Measurements from ENCODE around the gene MAPK9.
A peak's percentile ranks its signal among the peaks of the same experiment; 100 is the strongest.

Gene MAPK9

DNA sequence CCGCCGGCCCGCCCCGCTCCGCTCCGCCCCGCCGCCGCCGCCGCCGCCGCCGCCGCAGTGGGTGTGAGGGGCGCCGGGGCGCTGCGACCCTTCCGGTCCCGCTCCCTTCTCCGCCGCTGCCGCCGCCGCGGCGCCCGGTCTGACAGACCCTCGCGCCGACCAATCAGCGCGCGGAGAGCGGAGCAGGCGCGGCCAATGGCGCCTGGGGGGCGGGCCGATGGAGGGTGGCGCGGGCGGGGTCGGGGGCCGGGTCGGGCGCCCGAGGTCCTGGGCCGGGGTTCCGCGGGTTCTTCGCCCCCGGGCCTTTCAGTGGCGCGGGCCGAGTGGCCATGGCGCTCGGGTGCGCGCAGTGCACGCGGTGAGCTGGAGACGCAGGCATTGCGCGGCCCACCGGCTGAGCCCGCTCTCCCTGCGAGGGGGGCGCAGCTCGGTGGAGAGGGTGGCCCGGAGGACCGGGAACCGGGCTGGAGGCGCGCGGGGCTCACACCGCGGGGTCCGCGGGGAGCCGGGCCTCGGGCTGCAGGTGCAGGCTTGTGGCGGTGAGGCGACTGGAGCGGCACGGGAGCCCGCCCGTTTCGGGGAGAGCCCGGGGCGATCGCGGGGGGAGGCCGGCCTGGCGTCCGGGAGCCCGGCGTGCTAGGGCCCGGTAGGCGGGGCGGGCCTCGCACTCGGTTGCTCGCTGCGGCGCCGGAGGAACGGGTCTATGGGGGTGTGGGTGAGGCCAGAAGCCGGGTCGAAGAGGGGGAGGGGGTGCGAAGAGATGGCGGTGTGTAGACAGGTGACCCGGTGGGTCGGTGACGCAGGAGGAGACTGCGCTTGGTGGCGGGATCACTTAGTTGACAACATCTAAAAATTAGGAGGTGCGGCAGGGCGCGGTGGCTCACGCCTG, at the start of gene MAPK9:
Gene MAPK9 (minus strand): TSS at position 141 of the 889 bp plus-strand sequence. CDS start 11,522 bp downstream, outside the sequence.
- DNase-seq (ENCODE audit: low read depth) = peak; percentile 77

GRCh38 chr5:180341595-180341994, 49.7 kb upstream of the MAPK9 start:
- no peak for DNase-seq (ENCODE audit: low read depth)

GRCh38 chr5:180340856-180341255, 49.0 kb upstream of the MAPK9 start:
- no peak for DNase-seq (ENCODE audit: low read depth)

DNA sequence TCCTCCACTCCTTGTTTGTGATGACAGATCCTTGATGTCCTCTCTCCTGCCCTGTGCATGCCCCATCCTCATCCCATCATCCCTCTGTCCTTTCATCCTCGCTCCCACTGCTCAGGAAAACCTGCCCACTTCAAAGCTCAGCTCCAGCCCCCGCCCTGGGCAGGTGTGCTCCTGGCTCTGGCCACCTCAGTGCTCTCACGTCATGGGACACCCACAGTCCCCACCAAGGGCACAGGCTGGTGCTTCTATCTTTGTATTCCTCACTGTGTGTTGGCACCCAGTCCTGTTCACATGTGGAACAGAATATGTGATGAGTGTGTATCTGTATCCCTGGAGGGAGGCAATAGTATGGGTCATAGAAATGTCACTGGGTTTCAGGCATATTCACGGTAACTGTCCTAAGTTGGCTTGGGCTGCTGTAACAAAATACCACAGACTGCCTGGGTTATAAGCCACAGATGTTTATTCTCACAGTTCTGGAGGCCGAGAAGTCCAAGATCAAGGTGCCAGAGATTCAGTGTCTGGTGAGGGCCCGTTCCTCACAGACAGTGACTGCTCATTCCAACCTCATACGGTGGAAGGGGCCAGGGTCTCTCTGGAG, 47.8 kb upstream of the MAPK9 start:
- DNase-seq (ENCODE audit: low read depth) = no peak

- DNase-seq (ENCODE audit: low read depth) = no peak
Measured at GRCh38 chr5:180338001-180338707, 46.3 kb upstream of the MAPK9 start.

DNA sequence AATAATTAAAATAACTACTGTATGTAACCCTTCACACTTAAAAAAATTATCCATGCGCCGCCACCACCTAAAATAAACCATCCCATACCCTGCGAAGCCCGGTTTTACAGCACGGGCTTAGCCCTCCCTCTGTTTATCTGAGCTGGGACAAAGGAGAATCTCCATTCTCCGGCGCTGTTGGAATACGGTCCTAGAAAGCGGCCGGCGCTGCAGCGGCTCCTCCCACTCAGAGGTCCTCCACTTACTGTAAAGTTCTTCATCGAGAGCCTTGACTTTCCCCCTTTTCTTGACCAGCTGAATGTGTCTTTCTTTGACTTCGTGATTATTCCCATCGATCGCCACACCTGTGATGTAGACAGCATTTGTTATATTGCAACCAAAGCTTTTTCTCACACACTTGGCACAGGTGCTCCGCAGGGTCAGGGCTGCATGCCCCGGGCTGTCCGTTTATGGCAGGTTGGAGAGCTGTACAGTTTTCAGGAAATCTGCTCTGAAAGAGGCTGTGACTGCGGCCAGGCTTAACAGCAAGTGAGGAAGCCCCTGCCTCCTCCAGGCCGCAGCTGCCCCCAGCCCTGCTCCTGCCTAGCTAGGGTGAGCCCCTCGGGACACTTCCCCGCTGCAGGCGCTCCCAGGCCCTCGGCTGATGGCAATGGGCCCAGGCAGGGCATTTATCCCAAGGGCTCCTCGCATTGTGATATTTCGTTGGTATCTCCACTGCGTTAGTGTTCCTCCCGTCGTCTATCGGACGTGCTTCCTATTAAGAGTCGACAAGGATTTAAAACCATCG, 44.5 kb upstream of the MAPK9 start:
- DNase-seq (ENCODE audit: low read depth) = no peak

DNA sequence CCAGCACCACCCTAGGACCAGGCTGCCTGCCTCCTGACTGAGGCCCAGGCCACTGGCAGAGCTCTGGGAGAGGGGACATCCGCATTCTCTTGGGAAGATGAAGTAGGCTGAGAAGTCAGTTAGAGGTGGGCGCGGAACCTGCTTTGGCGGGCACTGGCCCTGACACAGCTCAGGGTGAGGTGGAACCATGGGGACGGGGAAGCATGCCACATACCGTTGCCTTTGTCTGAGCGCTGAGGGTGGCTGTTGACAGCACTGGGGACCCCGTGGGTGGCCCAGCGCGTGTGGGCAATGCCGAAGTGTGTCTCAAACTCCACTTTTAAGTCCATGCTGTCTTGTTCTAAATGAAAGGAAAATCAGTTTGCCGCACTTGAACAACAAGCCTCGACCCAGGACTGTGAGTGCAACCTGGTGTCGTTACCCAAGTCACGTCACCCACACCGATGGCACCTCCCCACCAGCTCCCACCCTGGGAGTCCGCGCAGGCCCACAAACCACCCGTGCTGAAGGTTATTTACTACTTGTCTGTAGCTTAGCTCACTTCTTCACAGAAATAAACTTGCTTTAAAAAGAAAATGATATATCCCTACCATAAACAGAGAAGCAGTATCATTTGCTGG, 43.8 kb upstream of the MAPK9 start:
- DNase-seq (ENCODE audit: low read depth) = no peak

DNA sequence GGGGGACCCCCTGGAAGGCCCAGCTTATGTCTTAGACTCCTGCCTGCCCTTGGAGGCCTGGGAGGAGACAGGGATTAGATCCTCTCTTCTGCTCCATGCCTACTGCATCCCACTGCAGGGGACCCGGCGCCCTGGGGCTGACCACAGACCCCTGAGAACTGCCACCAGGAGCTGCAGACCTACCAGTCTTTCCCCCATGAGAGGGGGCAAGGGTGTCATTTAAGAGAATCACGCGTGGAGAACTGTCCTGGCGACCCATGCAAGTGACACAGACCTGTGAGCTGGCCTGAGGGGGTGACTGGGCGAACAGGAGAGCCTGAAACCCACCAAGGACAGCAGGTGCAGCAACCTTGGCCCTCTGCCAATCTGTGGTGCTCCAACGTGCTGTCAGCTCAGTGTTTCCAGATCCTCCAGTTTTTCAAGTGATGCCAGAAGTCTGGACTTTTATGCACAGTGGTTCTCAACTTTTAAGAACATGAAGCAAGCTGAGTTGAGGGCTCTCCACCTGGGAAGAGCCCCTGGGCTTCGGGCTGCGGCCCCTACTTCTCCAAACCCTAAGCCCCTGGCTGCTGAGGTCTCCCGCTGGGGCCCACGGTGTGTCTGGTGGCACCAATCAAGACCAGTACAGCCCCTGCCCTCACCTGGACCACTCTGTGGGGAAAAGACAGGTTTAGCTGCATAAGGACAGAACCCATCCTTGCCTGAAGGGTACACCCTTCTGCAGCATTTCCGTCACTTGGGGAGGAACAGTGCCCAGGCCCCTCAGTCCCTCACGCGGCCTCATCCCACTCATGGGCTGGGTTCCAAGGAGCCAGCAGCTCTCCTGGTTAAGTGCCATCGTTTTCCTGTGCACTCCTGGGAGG, 43.1 kb upstream of the MAPK9 start:
- DNase-seq (ENCODE audit: low read depth) = no peak

GRCh38 chr5:180334176-180334575, 42.3 kb upstream of the MAPK9 start:
- DNase-seq (ENCODE audit: low read depth) = no peak

- DNase-seq (ENCODE audit: low read depth) = no peak
Measured at GRCh38 chr5:180333661-180334060, 41.8 kb upstream of the MAPK9 start.

DNA sequence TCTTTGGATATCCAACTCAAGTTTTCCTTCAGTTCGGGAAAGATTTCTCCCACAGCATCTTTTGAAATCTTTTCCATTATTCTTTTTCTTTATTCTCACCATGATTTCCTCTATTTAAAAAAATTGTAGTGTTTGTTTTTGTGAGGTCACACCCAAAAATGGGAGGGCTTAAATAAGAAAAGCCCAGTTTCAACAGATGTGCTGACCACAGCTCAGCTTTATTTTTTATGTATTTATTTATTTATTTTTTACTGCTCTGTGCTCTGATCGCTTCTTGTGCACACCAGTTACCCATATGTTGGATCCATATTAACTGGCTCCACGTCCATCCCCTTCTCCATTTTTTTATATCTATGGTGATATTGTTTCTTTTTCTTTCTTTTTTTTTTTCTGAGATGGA, 41.0 kb upstream of the MAPK9 start:
- no peak for DNase-seq (ENCODE audit: low read depth)

DNA sequence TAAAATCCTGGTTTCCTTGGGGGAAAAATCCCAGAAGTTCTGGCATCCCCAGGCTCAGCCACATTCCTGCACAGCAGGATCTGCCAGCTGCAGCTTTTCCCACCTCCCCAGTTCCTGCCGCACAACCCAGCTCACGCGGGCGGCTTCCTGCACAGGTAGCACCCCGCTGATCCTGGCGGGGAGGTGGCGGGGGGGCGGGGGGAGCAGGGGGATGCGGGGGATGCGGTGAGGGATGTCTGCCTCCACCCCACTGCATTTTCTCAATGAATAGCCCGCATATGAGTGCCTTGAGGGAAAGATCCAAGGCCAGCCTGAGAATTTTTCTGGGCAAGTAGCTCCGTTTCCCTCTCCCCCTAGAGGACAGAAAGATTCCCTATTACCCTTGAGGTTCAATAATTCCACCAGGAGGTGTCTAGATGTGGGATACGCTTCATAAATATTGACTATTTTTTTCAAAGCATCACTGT, 40.2 kb upstream of the MAPK9 start:
- DNase-seq (ENCODE audit: low read depth) = no peak

DNA sequence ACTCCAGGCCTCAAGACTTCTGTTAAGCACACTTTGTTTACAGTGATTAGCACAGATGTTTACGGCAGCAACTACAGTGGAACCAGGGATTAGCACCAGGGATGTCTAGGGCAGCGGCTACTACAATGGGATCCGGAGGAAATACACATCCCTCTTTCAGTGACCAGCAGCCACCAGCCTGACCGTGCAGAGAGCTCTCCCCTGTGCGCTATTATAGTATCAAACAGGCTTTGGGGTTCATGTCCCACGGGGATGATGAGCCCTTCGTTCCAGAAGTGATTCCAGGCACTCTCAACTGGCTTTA, 39.7 kb upstream of the MAPK9 start:
- DNase-seq (ENCODE audit: low read depth) = no peak

- no peak for DNase-seq (ENCODE audit: low read depth)
Measured at GRCh38 chr5:180330810-180331646, 39.1 kb upstream of the MAPK9 start.

DNA sequence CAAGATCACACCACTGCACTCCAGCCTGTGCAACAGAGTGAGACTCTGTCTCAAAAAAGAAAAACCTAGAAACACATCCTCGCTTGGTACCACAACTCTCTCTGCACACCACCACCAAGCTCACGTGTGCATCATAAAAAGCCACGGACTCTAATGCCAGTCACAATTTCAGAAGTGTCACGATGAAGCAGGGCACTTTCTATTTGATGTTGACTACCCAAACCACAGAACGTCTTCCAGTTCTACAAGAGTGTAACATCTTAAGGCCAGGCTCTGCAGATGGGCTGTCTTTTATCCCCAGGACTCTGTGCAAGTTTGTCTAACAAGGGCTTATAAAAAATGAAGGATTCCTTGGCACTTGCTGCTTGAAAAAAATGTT, 38.4 kb upstream of the MAPK9 start:
- no peak for DNase-seq (ENCODE audit: low read depth)

GRCh38 chr5:180329606-180330269, 37.9 kb upstream of the MAPK9 start:
- no peak for DNase-seq (ENCODE audit: low read depth)

GRCh38 chr5:180329138-180329435, 37.2 kb upstream of the MAPK9 start:
- DNase-seq (ENCODE audit: low read depth) = no peak

GRCh38 chr5:180328296-180329137, 36.6 kb upstream of the MAPK9 start:
- peak; percentile 73 for DNase-seq (ENCODE audit: low read depth)

All from activated T-helper 9 cell treated with anti-CD3 and anti-CD28 coated beads, Interleukin-2, amount 50 U/mL, for 16 hours (primary cell).